Measurements from ENCODE around the gene ANK3.

DNA sequence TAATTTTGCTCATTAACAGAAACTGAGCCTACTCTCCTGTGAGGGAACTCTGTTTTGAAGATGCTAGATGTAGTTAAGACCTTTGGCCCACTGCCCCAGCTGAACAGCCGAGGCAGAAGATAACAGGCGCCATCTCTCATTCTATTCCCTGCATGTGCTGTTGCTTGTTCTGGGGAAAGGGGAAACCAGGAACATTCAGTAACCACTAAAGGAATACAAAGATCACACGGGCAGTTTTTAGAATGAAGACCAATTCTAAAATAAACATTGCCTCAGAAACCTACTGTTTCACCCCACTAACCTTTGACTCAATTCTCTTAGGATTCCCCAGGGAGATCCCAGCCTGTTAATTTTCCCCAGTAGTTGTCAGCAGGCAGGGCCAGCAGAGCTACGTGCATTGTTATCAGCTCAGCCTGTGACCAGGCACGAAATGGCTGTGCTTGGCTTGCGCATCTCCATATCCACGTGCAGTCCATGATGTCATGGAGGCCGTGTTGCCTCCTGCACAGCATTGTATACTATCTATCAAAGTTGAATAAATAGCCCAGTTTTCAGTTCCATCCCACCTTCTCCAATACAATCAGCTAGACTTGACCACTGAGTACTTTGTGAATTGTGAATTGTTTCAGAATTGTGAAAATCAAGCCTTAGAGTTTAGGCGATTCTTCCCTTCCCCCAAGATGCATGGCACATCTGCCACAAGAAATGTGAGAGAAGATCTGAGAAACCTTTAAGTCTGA lies 36.0 kb downstream of the ANK3 start:
- no peak for TF ChIP-seq EZH2 (IDR thresholded peaks at IDR 0.05; ENCODE audit: insufficient read depth, poor library complexity, severe bottlenecking)
- TF ChIP-seq EZH2phosphoT487 (IDR thresholded peaks at IDR 0.05; ENCODE audit: insufficient read depth, low read depth) = no peak
